OCI-LY1 (cell line): ENCODE data around the gene MAML1.

Experiments
- EZH2 ChIP-seq: fragments of 200-600 bp; sonication (generic), shearing (Covaris generic); IDR thresholded peaks from 2 replicates; pipeline ENCODE4 v1.8.0; 2017; ENCODE audit warnings: borderline replicate concordance, mixed run types, mild to moderate bottlenecking, antibody characterized with exemption, low read length, moderate library complexity, mixed read lengths
- TF ChIP-seq, protein P1 (sequence below): fragments of 200-600 bp; sonication (generic), shearing (Covaris generic); IDR thresholded peaks from 2 replicates; pipeline ENCODE4 v1.5.1; 2017; ENCODE audit warnings: mild to moderate bottlenecking, antibody characterized with exemption, low read length, moderate library complexity, mixed read lengths

DNA sequence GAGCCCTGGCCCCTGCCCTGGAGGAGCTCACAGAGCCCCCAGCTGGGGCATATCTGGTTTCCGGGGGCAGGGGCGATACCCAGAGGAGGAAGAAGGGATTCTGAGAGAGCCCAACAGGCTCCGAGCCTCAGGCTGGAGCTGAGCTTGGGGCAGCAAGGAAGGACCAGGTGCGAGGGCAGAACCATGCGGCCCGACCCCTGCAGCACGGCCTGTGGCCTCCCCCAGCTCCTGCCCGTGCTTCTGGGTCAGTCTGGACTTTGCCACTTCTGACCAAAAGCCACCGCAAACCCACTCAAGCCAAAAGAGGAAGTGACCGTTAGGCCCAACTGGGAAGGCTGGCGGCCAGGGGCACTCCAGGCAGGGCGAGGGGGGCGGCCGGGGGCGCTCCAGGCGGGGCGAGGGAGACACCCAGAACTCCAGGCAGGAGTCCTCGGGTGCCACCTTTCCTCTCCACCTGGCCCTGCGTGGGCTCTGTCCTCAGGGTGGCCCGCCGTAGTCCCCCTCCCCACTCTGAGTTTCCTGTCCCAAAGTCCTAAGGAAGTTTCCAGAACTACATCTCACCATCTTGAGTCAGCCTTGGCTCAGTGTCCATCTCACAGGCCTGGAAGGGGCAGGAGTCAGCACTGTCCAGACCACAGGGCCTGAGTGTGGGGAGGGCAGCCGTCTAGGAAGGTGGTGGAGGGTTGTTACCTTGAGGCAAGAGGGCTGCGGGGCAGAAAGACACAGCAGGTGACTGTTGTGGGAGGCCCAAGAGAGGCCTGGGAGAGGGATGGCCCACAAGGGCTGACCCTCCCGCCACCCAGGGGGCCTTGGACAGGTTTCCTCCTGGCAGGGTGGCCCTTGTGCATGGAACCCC, 60.2 kb downstream of the MAML1 start:
- TF ChIP-seq, protein P1, sequence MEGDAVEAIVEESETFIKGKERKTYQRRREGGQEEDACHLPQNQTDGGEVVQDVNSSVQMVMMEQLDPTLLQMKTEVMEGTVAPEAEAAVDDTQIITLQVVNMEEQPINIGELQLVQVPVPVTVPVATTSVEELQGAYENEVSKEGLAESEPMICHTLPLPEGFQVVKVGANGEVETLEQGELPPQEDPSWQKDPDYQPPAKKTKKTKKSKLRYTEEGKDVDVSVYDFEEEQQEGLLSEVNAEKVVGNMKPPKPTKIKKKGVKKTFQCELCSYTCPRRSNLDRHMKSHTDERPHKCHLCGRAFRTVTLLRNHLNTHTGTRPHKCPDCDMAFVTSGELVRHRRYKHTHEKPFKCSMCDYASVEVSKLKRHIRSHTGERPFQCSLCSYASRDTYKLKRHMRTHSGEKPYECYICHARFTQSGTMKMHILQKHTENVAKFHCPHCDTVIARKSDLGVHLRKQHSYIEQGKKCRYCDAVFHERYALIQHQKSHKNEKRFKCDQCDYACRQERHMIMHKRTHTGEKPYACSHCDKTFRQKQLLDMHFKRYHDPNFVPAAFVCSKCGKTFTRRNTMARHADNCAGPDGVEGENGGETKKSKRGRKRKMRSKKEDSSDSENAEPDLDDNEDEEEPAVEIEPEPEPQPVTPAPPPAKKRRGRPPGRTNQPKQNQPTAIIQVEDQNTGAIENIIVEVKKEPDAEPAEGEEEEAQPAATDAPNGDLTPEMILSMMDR, result no peak
- TF ChIP-seq EZH2, result no peak
